Posterior vena cava (tissue), 2 donors: ENCODE results near the gene AK1. TPM values are rescaled to one million over a fixed set of nuclear protein-coding genes. Genes with fewer than 3 reads are reported as not detected.

Source experiments
- DNase-seq: peaks from one replicate; pipeline ENCODE4 v3.0.0-alpha.2; 2020; ENCODE audit warnings: low spot score
- intact Hi-C, 2 donors: fragments of 100-400 bp; cut with DNase I; formaldehyde crosslinking; loops; one replicate each; pipeline versions ENCODE4 v1.14.1 to v1.14.2; 2022 to 2023
- total RNA-seq, 2 donors: library from RNA; stranded (reverse); fragmentation: NEBNext Ultra II Directional; extraction: Animal tissue kit (Norgen Biotek cat#: 25700); gene quantifications; one replicate each; pipeline ENCODE4 v1.2.1, GENCODE V29; 2021
- donor health status: DM: yes; HTN: yes; CAD: no.
- donor health status: DM: yes; HTN: yes; CAD: no.

AK1 gene
- total RNA-seq, 2 donors from 2014 or later: 65.7 to 67.0 TPM

DNA sequence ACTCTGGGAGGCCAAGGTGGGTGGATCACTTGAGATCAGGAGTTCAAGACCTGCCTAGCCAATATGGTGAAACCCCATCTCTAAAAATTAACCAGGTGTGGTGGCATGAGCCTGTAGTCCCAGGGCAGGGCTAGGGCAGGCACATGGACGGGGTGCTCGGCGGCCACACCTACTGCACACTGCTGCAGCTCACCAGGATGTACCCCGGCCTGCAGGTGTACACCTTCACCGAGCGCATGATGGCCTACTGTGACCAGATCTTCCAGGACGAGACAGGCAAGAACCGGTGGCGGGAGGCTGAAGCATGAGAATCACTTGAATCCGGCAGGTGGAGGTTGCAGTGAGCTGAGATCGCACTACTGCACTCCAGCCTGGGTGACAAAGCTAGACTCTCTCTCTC lies 36.2 kb upstream of the AK1 start:
- intact Hi-C loops: loop anchor here in 1 of 2 donors (5.0 to 10.0 kb wide), 2 partner anchors 129 to 1149 kb away; partner anchors contain the start of gene CDK9
- no peak for DNase-seq

DNA sequence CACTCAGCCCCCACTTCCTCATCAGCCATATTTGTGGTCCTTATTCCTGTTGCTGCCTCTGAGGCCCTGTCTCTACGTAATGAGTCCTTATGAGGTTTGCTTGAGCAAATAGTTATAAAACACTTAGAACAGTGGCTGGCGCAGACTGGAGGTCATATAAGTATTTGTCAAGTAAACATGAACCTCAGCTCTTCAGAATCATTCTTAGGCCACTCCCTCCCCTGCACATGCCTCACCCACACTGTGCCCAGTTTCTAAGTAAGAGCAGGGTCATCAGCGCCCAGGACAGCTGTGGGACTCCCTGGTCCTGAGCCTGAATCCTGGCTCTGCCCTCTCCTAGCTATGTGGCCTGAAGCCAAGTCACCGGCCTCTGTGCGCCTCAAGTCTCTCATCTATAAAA lies 35.4 kb upstream of the AK1 start:
- DNase-seq: no peak
- intact Hi-C loops: loop anchor here in 1 of 2 donors (5.0 to 10.0 kb wide), 2 partner anchors 128 to 1149 kb away; partner anchors contain the start of gene CDK9

DNA sequence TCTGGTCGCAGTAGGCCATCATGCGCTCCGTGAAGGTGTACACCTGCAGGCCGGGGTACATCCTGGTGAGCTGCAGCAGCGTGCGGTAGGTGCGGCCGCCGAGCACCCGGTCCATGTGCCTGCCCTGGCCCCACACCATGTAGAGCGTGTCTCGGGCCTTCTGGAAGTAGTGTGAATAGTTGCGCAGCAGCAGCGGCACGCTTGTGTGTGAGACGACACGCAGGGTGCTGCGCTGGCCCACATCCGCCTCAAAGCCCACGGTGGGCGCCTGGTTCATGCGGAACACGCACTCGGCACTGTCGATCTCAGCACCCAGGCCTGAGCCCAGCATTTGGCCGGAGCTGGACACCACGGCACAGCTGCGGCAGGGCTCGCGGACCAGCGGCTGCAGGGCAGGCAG lies 34.8 kb upstream of the AK1 start:
- intact Hi-C loops: loop anchor here in 1 of 2 donors (5.0 to 10.0 kb wide), 2 partner anchors 127 to 1150 kb away; partner anchors contain the start of gene CDK9
- no peak for DNase-seq

DNA sequence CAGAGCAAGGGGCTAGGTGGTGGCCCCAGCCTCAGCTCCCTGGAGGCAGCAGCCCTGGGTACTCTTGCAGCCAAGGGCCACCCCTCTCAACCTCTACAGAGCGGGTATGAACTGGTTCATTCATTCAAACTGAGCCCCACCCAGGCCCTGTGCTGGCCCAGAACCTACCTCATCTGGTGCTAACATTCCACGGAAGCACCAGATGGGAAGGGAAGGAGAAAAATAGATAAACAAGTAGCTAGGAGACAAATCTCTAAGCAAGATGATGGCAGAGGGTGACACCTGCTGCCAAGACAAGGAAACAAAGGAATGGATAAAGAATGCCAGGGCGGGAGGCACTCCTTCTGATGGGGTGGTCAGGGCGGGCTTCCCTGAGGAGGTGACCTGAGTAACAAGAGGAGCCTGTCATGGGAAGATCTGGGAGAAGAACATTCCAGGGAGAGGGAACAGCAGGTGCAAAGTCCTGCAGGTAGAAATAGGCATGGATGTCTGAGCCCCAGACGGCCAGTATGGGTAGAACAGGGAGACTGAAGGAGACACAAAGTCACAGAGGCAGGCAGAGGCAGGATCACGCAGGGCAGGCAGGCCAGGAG lies 33.2 kb upstream of the AK1 start:
- DNase-seq: no peak
- intact Hi-C loops: loop anchor here in 1 of 2 donors (5.0 to 10.0 kb wide), 2 partner anchors 126 to 1152 kb away; partner anchors contain the start of gene CDK9

DNA sequence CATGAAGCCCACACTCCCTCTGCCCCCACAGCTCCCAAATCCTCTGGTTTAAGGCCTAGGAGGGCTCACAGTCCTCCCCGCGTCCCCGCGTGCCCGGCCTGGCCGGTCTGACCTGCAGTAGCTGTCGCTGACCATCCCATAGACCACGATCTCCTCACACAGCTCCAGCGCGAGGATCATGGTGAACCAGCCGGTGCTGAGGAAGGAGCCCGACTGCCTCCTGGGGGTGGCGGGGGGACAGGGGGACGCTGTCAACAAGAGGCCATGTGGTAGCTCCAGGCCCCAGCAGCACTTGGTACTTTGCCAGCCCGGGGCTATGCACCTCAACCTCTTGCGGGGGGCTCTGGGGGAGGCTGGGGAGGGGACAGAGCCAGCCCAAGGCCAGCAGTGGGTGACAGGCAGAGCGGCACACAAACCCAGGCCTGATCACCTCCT lies 32.4 kb upstream of the AK1 start:
- no peak for DNase-seq
- intact Hi-C loops: loop anchor here in 1 of 2 donors (2.0 to 10.0 kb wide), 3 partner anchors 43 to 1152 kb away; partner anchors contain the start of gene CDK9

DNA sequence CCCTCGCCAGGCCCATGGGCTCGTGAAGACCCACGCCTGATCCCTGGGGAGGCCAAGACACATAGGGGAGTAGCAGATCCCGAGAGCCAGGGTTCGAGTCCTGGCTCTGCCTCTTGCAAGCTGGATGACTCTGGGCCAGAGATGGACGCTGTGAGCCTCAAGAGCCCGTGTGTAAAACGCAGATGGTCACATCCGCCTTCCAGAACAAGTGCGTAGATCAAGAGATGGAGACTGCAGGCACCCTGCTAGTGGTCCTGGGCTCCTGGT lies 31.1 kb upstream of the AK1 start:
- no peak for DNase-seq
- intact Hi-C loops: loop anchor here in 1 of 2 donors (2.0 kb wide), 1 partner anchor 42 kb away; no protein-coding TSS in a partner anchor

DNA sequence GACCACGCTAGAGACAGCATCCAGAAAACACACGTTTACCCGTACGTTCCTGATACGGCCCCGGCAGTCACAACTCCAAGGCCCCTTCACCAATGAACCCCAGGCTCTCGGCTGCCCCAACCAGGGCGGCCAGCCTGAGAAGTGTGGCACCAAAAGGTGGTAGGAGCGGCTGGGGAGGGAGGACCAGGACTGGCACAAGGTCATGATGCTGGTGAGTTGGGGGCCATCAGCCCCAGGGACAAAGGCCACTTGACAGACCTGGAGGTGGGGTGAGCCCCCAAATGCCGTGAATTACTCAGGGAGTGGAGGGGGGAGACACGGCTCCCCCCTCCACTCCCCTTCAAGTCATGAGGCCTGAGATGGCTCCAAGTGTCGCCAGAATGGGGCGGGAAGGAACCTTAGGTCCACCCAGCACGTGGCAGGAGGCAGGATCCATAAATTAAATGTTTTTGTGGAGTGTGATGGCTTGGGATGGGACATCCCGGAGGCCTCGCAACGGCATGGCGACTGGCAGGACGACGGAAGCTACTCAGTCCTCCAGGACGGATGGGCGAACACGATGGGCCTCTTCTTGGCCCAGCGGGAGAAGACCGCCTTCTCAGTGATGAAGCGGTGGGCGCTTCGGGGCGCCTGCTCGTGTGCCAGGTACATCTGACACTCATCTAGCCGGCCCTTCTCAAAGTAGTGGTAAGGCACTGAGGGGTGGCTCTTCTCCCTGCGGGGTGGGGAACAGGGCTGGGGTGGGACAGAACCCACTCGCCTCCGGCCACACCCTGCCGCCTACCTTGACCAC lies 30.6 kb upstream of the AK1 start:
- intact Hi-C loops: loop anchor here in 1 of 2 donors (2.0 kb wide), 1 partner anchor 41 kb away; no protein-coding TSS in a partner anchor
- no peak for DNase-seq

DNA sequence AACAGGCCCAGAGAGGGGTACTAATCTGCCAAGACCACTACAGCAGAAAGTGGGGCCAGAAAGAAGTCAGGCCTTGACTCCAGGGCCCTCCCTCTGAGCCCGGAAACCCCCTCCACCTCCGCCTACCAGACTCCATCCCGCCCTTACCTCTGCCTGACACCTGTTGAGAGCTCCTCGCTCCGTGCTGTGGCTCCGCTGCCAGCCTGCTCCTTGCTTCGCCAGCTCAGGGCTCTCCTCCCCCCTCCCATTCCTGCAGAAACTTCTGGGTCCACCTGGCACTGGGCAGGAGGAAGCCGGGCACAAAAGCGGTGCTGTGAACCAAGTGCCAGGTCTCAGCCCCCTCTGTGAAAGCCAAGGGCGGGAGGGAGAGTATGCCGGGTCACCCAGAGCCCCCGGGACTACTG lies 28.3 kb upstream of the AK1 start:
- DNase-seq: no peak
- intact Hi-C loops: no loop called here

DNA sequence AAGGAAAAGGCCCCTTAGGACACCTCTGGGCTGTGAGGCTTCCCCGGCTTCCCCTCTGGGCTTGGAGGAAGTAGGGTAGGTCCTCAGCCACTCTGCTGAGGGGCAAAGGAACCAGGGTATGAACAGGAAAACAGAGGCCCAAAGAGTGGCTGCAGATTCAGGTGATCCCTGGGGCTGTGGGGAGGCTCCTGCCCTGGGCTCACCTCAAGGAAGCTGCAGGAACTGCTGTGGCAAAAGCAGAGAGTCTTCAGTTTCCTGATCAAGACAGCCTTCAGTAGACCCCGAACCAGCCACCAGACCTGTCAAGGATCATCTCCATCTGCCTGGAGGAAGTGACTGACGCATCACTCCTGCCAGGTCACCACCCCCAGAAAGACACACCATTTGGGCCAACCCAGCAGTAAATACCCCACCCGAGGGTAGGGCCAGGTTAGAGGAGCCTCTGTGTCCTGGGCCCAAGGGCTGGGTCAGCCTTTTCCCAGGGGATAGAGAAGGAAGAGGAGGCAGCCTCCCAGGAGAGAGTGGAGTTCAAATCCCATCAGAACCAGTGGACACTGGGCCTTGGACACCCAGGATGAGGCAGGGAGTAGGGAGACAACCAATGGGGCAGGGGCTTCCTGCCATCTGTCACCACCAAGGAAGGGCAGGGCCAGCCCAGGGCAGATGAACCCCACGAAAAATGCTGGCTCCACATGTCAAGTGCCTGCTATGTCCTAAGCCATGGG lies 27.7 kb upstream of the AK1 start:
- intact Hi-C loops: no loop called here
- no peak for DNase-seq

DNA sequence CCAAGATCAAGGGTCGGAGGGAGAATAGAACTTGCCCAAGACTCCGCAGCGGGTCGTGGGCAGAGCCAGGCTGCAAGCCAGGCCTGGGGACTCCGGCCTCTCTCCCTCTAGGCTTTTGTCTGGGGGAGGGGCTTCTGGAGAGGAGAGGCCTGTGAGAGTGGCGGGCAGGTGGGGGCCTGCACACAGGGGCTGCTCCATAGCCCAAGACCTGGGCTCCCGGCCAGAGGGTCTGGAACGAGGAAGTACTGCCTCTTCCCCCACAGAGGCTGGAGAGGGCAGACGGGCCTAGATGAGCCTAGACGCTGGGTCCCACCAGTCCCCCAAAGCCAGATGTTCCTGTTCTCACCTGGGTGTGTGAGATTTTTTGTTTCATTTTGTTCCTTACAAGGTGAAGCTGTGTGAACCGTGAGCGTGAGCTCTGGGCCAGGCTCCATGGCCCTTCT lies 27.1 kb upstream of the AK1 start:
- intact Hi-C loops: no loop called here
- DNase-seq: no peak

DNA sequence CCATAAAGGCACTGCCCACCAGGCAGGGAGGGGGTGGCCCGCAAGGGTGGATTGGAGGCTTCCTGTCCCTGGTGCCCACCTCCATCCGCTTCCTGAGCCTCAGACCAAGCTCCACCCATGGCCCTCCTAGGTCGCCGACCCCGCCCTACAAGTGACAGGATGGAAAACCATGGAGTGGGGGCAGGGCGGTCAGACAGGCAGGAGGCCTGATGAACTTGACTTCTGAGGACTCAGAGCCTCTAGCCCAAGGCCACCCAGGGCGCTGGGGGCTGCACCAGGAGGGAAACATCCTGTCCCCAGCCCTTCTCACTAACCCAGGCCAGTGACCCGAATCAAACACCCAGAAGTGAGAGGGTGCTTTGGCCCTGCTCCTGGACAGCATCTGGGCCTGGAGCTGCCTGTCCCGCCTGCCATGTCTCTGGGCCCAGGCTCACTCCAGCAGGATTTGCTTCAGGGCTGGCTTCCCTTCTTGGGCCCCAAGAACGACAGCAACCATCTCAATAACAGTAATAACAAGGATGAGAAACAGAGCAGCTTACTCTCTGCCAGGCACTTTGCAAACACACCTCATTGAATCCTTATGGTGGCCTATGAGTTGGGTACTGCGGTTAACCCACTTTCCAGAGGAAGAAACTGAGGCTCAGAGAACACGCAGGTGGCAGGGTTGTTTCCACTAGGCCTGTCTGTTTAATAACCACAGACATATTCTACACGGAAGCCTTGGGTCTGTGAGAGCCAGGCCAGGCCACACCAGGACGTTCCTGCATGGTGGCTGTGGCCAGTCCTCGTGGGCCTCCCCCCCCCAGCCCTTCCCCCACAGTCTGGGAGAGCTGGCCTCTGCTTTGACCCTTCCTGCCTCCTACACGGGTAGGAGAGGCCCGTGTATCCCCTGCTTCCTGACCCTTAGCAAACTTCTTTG lies 26.3 kb upstream of the AK1 start:
- peak; percentile 90 for DNase-seq

DNA sequence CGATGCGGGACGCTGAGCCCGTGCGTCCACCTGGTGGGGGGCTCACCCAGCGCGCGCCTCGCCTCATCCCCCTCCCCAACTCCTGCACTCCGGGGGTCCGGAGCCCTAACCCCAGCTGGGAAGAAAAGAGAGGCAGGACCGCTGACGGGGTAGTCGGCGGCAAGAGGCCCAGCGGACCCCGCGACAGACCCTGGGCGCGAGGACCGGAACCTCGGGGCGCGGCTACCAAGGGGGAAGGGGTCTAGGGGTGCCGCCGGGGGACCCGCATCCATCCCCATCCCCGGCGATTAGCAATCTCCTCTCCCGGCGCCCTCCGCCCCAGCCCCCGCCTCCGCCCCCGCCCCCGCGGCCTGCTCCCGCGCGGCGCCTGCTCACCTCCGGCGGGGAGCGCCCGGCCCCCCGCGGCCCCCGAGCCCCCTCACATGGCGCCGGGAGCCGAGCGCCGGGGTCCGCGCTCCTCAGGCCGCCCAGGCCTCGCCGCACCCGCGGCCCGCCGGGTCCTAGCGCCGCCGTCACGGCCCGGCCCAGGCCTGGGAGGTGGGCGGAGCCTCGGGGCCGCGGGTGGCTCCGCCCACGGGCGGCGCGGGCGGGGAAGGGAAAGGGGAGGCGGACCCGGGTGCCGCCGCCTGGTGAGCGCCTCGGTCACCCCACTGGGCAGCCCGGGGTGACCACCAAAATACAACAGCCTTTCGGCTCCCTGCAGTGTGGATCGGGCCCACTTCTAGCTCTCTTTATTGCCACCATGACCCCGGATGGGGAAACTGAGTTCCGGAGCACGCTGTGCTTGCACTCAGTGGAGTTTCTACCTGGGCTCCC lies 21.9 kb upstream of the AK1 start, which contains the start of gene ST6GALNAC6:
ST6GALNAC6 (minus strand) TSS at position 476 of the 816 bp plus-strand sequence. CDS start 1,622 bp downstream, outside the sequence.
- DNase-seq: peak; percentile 92
- intact Hi-C loops: no loop called here

More for the DNA sequence above, 26.3 kb upstream of the AK1 start:
- intact Hi-C loops: no loop called here

DNA sequence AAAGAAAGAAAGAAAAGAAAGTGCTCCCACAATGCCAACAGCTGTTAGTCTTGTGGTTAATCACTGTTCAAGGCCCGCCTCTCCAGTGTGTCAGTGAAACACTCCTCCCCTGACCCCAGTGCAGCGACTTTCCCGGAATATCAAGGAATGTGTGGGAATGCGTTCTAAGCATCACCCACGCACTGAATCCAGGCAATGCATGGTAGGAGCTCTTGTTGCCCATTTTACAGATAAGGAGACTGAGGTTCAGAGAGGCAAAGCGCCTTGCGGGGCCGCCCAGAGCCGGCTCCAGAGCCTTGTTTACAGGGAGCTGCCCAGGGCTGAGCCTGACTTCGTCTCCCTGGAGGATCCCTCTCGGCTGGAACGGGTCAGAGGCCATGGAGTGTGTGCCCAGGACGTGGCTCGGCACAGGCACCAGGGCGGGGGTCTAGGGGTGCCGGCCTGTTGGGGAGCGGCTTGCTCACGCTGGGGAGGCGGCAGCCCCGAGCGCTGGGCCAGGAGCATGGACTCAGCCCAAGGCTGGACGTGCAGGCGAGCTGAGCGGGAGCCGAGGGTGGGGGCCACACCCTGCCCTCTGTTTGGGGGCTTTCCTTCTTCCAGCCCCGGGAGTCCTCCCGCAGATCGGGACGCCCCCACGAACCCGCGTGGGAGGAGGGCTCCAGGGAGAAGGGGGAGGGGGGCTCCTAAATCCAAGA lies 21.1 kb upstream of the AK1 start:
- no peak for DNase-seq

DNA sequence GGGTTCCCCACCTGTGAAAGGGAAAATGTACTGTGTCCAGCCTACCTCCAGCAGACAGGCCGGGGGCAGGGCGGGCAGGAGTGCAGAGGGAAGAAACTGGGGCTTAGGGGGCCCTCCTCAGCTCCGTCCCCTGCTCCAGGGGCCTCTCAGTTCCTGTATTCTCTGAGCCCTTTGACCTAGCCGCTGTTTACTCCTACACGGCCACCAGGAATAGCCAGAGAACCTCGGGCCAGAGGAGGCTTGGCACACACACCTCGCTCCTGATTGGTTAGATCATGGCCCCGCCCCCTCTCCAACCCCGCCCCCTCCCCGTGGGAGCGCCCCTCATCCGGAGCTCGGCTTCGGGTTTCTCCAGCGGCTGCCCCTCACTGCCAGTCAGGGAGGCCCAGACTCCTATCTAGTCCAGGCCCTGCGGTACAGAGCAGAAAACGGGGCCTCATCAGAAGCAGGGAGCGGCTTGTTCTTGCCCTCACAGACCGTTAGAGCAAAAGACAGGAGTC lies 19.8 kb upstream of the AK1 start:
- intact Hi-C loops: no loop called here
- DNase-seq: peak; percentile 91

More for the DNA sequence above, 21.1 kb upstream of the AK1 start:
- intact Hi-C loops: no loop called here

DNA sequence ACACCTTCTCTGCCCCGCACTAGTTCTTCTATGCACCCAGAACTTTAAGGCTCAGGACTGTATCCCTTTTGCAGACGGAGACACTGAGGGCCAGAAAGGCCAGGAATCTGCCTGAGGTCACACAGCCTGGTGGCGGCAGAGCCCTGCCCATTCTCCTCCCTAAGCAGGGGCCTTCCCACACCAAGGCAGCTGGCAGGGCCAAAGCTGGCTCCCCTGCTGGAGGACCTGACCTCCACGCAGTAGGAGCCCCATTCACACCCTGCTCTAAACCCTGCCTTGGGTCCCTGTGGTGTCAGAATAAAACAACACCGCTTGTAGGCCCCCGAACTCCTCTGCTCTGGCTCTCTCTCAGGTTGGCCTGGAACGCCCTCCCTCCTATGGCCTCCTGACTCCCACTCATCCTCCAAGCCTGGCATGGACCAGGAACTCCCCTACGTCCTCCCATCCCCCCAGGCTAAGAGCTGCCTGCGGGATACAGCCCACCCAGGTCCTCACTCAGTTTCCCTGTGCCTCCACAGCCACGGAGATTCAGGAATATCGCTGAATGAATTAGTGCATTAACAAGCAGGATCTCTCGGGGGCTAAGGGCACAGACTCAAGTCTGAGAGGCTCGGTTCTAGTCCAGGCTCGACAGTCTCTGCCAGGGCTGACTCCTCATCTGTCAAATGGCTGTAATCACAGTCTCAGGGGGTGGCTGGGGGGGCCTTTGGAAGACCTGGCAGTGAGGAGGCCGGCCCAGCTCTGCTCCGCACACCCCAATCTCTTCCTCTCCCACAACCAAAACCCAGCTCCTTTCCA lies 19.1 kb upstream of the AK1 start:
- no peak for DNase-seq
- intact Hi-C loops: no loop called here

DNA sequence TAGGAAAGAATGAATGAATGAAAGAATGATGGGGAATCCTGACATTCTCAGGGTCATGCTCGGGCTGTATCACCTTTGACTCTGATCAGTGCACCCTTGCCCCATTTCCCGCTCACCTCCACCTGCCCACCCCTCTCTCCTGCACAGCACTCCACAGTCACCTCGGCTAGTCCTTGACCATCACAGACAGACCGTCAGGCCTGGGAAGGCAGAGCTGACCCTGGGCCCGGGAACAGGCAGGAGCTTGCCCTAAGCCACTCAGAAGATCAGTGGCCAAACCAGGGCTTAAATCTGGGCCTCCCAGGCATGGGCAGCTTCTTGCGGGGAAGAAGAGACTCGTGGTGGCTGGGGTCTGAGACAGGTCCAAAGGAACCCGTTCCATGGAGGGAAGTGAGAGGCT lies 18.3 kb upstream of the AK1 start:
- intact Hi-C loops: no loop called here
- DNase-seq: no peak
